Midbrain (tissue), 1 donor: ENCODE data around the gene PAPSS1.
A peak's percentile ranks its signal among the peaks of the same experiment; 100 is the strongest.
"Not testable (repeated sequence)": the region's sequence is repeated elsewhere in the genome, so short reads cannot be mapped to it uniquely, and the experiment has no call there.

Experiments used
- DNase-seq: peaks from one replicate; lab custom pipeline; 2025; lab: John Stamatoyannopoulos, UW

The PAPSS1 gene

DNA sequence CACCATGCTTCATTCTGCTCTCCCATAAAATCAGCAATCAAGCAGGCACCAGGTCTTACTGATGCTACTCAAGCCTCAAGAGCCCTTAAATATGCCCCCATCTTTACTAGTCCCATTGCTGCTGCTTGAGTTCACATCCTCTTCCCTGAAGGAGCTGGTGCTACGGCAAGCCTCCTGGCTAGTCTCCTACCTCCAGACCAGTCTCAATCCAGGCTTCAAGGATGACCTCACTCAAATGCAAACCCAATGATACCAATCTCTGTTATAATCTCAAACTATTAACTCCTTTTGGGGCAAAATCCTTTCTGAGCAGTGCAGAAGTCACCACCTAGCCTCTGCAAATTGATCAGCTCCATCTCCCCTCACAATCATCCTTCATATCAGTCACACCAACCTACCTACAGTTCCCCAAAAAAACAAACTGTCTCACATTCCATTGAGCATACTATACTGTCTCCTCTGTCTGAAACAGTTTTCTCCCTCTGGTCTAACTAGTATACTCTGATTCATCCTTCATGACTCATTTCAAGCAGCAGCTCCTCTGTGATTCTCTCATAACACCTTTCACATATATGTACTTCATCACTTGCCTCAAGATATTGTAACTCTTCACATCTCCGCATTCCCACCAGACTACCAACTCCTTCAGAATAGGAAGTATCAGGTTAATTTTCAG lies 30.0 kb downstream of the PAPSS1 start:
- DNase-seq = no peak

- no peak for DNase-seq
These were observed 31.6 kb downstream of the PAPSS1 start for GRCh38 chr4:107688421-107688820.

DNA sequence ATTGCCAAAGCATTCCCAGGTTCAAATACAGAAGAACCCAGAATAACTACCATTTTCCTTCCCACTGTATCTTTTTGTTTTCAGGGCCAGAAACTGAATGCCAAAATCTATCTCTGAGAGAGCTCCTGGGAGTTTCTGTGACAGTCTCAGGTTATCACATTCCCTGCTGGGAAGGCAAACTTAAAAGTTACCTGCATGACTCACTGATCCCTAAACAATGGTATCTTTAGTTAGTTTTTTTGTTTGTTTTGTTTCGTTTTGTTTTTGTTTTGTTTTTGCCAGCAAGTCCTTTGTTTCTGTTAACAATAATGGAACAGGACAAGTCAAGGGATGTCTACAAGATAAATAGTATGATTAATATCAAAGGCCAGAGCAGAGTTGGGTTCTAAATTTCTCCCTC lies 34.3 kb downstream of the PAPSS1 start:
- DNase-seq = no peak

GRCh38 chr4:107683873-107684272 lies 36.2 kb downstream of the PAPSS1 start:
- no peak for DNase-seq

- no peak for DNase-seq
These were observed 37.7 kb downstream of the PAPSS1 start for GRCh38 chr4:107682306-107682705.

DNA sequence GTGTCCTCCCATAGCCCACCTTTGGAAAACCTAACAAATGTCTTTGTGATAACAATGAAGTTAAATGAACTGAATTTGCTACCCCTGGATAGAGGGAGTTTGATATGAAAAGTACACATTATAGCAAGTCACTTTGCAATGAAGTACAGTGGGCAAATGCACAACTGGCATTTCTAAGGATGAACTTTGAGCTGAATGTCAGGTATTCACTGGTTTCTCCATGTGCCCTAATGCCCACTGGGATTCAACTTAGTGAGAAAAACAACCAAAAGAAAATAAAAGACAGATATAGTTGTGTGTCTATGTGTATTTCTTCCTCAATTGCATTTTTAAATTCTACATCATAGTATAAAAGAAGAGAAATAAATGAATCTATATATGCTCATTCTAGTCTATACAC lies 51.0 kb downstream of the PAPSS1 start:
- no peak for DNase-seq

DNA sequence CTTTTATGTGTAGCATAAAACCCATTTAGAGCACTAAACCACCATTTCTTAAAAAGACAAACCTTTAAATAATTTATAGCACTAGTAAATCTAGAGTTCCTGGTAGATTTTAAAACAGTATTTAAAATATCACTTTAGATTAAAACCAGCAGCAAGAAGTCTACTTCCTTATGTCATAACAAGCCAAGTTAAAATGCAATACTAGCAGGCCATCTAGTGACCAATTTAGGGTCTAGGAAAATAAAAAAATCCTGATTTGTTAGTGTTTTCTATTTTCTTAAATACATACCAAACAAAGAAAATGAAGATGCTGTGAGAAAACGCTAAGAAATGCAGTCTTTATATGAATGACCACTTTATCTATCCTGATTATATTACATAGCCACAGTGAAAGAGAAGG lies 53.9 kb downstream of the PAPSS1 start:
- DNase-seq = peak; percentile 63

GRCh38 chr4:107665001-107665400 lies 55.0 kb downstream of the PAPSS1 start:
- no peak for DNase-seq

DNA sequence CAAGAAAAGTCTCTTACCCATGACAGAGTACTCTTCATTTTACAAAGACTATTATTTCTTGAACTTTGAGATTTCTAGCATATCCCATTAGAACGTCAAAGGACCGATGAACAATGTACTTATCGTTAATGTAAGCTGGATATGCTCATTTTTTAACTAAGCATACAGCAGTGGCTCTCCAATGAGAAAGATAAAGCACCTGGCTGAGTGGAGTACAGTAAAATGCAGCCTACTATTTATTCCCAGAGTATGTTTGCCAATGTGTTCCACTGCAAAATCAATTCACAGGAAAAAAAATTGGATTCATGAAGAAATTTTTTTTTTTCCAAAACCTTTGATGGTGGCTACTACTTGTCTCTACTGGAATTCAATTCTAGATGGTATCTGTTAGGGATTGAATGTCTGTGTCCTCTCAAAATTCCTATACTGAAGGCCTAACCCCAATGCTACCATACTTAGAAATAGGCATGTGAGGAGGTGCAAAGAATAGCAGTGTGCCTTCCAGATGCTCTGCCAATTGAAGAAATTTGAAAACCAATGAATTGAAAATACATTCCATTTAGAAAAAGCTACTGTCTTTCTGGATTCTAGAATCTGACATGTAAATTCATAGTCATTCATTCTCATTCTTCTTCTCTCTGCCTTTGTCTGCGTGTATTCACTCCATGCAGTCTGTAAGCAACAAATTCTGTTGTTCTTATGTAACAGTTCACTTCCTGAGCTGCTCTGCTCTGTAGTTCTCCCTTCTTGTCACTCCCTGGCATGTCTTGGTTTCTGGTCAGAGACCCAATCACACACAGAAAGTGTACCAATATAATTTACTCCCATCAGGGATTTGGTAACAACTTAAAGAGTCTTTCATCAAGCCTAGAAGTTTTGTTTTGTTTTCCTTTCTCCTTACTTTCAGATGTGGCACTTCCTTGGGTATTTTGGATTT lies 61.4 kb downstream of the PAPSS1 start:
- DNase-seq = no peak

DNA sequence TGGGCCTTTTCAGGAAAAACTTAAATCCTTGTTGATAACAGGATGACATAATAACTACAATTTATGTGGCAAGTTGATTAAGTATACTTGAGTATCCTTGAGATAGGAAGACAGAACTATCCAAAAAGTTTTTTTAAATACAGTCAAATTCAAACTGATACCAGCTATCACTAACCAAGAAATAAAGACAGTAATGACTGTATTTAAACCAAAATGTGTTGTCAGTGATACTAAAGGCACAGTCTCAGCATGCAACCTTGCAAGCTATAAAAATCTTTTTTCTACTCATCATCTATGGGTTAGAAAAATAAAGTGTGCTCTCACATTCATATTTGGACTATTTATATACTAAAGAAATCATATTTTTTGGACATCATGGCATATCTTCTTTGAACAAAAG lies 64.7 kb downstream of the PAPSS1 start:
- DNase-seq = no peak

DNA sequence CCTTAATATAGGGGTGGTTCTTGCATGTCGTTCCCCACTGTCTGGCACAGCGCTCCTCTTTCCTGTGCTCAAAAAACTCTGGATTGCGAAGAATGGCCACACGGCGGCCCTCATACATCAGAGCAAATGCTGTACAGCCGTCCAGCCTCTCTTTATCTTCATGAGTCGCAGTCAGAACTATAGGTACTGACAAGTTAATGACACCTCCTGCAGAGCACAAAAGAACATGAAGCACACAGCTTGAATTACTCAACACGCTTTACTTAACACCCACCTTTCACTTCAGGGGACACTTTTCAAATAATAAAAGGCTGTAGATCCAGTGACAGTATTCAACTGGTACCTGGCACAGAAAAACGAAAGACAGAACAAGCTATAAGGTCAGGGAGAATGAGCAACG lies 65.3 kb downstream of the PAPSS1 start:
- DNase-seq = no peak

DNA sequence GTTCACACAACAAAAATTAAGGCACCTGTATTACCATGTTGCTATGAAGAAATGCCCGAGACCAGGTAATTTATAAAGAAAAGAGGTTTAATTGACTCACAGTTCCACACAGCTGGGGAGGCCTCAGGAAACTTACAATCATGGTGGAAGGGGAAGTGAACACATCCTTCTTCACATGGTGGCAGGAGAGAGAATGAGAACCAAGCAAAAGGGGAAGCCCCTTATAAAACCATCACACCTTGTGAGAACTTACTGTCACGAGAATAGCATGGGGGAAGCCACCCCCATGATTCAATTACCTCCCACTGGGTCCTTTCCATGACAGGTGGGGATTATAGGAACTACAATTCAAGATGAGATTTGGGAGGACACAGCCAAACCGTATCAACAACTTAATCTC lies 68.6 kb downstream of the PAPSS1 start:
- DNase-seq = not testable (repeated sequence)

DNA sequence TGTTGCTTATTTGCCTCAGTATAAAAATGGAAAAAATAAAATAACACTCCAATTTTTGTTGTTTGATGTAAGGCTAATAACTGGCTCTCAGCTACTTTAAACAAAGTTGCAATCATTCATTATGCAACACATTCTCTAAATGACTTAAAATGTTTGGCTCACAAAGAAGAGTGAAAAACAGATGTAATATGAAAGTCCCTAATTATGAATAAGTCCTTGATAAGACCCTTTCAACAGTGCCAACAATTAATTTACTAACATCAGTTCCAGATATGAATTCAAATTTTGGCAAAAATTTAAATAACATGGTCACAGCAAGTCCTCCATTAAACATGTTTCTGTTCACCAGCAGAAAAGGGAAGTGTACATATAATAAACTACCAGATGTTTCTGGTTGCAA lies 69.8 kb downstream of the PAPSS1 start:
- no peak for DNase-seq

GRCh38 chr4:107648178-107648991 lies 71.6 kb downstream of the PAPSS1 start:
- no peak for DNase-seq

DNA sequence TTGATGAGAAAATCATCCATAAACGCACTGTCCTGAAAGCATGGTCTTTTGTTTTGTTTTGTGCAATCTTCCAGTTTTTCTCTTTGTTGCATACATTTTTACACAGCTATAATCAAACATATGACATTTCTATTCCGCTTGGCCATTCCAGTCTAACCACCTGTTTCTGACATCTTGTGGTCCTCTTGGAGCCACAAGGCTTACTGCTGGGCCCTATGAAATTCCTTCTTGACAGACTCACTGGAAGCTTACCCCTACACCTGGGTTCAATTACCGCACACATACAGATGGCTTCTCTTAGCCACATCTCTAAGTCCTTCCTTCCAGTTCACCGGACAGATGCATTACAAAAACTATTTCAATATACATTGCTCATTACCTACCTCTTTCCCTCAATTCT lies 72.4 kb downstream of the PAPSS1 start:
- no peak for DNase-seq

- no peak for DNase-seq
These were observed 74.4 kb downstream of the PAPSS1 start for GRCh38 chr4:107645604-107646003.

- no peak for DNase-seq
These were observed 77.0 kb downstream of the PAPSS1 start for GRCh38 chr4:107643021-107643420.

DNA sequence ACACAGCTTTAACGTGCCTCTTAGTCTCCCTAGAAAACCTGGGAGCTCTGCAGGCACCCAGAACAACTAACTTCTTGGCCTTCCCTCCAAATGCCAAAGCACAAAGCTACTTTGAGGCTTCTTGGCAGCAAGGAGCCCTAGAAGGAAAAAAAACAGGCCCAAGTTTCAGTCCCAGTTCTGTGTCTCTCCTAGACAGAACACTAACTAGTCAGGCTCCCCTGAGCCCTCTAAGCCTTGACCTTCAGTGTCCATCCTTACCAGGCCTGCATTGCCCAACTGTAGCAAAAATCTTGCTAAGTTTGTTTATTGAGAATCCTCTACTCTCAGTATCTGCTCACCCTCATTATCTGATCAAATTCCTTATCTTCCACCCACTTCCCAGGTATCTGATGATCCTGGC lies 79.2 kb downstream of the PAPSS1 start:
- DNase-seq = no peak

- DNase-seq = no peak
These were observed 79.8 kb downstream of the PAPSS1 start for GRCh38 chr4:107640197-107640596.

- no peak for DNase-seq
These were observed 84.3 kb downstream of the PAPSS1 start for GRCh38 chr4:107635735-107636134.

DNA sequence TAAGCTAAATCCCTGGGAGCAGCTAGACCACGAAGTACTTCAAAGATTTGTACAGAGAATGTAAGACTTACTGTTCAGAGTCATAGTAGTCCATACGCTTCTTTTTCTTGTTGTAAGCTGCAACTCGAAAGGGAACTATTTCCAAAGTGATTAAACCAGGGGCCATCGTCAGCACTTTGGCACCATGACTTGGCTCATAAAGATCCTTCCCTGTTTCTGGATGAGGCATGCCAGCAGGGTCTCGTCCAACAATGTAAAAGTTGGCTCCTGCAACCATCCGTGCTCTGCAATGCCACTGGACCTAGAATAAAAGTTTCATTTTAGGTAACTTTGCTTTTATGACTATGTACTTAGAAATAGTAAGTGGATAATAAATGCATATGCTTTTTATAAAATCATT lies 88.5 kb downstream of the PAPSS1 start:
- DNase-seq = no peak

DNA sequence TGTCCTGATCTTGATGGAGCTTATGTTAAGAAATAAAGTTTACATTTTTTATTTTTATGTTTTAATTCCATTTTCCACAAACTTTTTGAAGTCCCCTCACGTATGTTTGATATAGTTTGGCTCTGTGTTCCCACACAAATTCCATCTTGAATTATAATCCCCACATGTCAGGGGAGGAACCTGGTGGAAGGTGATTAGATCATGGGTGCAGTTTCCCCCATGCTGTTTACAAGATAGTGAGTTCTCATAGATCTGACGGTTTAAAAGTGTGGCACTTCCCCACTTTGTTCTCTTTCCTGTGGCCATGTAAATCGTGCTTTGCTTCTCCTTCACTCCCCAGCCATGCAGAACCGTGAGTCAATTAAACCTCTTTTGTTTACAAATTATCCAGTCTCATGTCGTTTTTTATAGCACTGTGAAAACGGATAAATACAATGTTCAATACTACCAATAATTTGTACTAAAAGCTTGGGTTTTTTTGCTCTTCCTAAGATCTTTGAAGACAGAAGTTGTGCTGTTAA lies 89.8 kb downstream of the PAPSS1 start:
- no peak for DNase-seq
